ENCODE measurements around the gene GNAZ.

- TF ChIP-seq CTCF (optimal IDR thresholded peaks at IDR 0.05 in 1 of 3, IDR thresholded peaks at IDR 0.05 in 1 of 3, conservative IDR thresholded peaks at IDR 0.05 in 1 of 3; ENCODE audit: extremely low read depth in 1 of 3, insufficient read depth in 2 of 3, low read length in 3 of 3): no peak
- no peak for TF ChIP-seq EZH2 (IDR thresholded peaks at IDR 0.05; ENCODE audit: low read length)
Measured at GRCh38 chr22:23137905-23138561, 67.7 kb downstream of the GNAZ start.

All from keratinocyte (primary cell).